ENCODE results near the gene IFIT2.

The IFIT2 gene

DNA sequence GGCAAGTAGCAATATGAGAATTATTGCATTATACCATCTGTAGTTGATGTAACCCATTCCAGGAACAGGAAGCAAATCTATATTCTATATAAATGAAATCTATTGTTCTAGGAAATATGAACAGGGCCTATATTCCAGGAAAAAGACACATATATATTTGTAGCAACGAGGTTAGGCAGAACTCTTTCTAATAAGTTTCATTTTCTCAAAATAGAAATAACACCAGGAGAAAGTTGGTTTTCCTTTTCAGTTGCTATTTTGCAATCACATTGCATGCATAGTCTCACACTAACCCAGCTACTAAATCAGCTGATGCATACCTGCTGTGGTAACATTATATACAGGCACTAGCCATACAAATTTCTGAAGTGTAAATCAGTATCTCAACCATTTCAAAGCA lies 6.2 kb upstream of the IFIT2 start:
- no peak overlapping the region for H3K4me3 ChIP-seq (ENCODE audit: low read depth, low read length)
- no peak for TF ChIP-seq CTCF (IDR thresholded peaks at IDR 0.05; ENCODE audit: low read depth, low read length)

- H3K4me3 ChIP-seq (ENCODE audit: low read depth, low read length), result no peak overlapping the region; the same call in 1 of the 2 replicates
- no peak for TF ChIP-seq CTCF (IDR thresholded peaks at IDR 0.05; ENCODE audit: low read depth, low read length)
Measured at GRCh38 chr10:89296220-89296648, 5.6 kb upstream of the IFIT2 start.

DNA sequence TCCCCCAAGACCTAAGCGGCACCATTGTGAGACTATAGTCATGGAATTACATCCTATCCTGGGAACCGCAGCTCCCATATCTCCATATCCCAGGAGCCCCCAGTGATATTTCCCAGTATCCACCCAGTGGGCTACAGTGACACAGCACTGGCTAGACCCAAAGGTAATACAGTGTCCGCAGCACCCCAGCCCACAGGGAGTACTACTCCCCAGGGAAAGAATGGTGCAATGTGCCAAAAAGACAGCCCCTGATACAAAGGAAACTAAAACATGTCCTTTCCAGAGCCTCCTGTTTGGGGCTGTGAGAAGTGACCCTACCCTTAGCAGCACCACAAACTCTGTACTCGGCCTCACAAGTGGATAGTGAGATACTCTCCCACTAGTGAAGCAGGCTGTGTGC lies 4.5 kb upstream of the IFIT2 start:
- H3K4me3 ChIP-seq (ENCODE audit: low read depth, low read length), result no peak overlapping the region
- TF ChIP-seq CTCF (IDR thresholded peaks at IDR 0.05; ENCODE audit: low read depth, low read length), result no peak

DNA sequence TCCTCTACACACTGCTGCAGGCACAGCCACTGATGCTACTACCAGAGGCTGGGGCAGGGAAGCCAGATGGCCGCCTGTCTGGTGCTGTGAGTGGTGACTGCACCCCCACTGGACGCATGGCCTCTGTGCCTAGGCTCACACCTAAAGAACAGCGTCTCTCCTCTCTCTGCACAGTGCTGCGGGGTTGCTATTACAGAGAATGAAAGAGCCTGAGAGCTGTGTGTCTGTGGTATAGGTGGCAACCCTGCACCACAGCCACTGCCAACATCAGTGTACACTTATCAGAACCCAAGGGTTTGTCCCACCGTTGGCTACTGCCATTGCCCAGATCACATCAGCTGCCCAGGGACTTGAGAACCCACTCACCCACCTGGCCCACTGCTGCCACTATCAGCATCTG lies 4.1 kb upstream of the IFIT2 start:
- TF ChIP-seq CTCF (IDR thresholded peaks at IDR 0.05; ENCODE audit: low read depth, low read length), result no peak

DNA sequence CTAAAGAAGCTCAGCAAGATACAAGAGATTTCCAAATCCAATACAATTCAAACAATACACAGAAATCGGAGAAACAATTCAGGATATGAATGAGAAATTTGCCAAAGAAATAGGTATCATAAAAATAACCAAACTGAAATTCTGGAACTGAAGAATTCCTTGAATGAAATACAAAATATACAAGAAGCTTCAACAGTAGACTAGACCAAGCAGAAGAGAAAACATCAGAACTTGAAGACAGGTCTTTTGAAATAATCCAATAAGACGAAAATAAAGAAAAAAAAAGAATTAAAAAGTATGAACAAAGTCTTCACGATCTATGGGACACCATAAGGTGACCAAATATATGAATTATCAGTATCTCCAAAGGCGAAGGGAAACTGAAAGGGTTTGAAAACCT lies 2.8 kb upstream of the IFIT2 start:
- H3K4me3 ChIP-seq (ENCODE audit: low read depth, low read length), result no peak overlapping the region
- TF ChIP-seq CTCF (IDR thresholded peaks at IDR 0.05; ENCODE audit: low read depth, low read length), result no peak

More for the DNA sequence above, 4.1 kb upstream of the IFIT2 start:
- no peak overlapping the region for H3K4me3 ChIP-seq (ENCODE audit: low read depth, low read length)

DNA sequence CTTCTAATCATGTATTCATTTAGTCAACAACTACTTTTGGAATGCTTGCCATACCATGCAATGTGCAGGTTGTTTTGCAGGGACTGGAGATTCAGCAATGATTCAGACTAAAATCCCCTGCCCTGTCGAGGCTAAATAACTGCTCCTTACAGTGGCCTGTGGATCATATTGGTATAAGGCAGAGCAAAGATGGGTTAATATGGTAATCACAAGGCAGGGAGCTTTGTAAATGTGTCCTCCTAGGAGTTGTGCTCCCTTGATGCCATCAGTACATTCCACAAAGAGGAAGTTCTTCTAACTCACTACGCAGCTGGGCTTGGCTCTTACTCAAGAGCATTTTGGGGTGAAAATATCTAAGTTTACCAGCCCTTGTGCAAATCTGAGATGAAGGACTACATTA lies 614 bp upstream of the IFIT2 start:
- peak overlapping the region; percentile 60 for H3K4me3 ChIP-seq (ENCODE audit: low read depth, low read length)
- TF ChIP-seq CTCF (IDR thresholded peaks at IDR 0.05; ENCODE audit: low read depth, low read length), result no peak

DNA sequence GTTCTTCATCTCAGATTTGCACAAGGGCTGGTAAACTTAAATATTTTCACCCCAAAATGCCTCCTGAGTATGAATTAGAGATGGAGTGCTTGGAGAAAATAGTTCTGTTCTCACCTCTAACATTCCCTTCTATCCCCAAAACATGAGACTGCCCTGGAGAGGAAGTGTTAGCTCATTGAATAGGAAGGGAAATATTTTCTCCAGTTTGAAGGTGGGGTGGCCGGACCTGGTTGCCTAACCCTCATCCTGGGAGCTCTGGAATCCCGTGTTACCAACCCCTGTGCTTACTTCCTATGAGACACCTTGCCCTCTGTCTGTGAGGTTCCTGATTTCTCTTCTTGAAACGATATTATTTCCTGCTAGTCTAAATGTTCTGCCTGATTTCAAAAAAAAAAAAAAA lies 779 bp downstream of the IFIT2 start:
- TF ChIP-seq CTCF (IDR thresholded peaks at IDR 0.05; ENCODE audit: low read depth, low read length), result no peak
- H3K4me3 ChIP-seq (ENCODE audit: low read depth, low read length), result peak overlapping the region; percentile 60

All from WI38 (cell line).